Skeletal muscle satellite cell (primary cell): ENCODE results near the gene GARS1. TPM values are rescaled to one million over a fixed set of nuclear protein-coding genes. Genes with fewer than 3 reads are reported as not detected.

Source experiments
- H3K27me3 ChIP-seq: 2 replicates; pipeline ENCODE4 v1.7.0; 2013; ENCODE audit warnings: low read length; ENCODE audit not compliant: control insufficient read depth, insufficient read depth
- H3K36me3 ChIP-seq: 2 replicates; pipeline ENCODE4 v1.7.0; 2013; ENCODE audit warnings: mild to moderate bottlenecking, control low read depth, low read length; ENCODE audit not compliant: insufficient read depth
- H3K4me1 ChIP-seq: 2 replicates; pipeline ENCODE4 v1.7.0; 2013; ENCODE audit warnings: low read length; ENCODE audit not compliant: control insufficient read depth, insufficient read depth
- H3K4me2 ChIP-seq: 2 replicates; pipeline ENCODE4 v1.7.0; 2013; ENCODE audit warnings: mild to moderate bottlenecking, low read length
- H3K4me3 ChIP-seq: 2 replicates; pipeline ENCODE4 v1.7.0; 2013; ENCODE audit warnings: low read length
- H3K9ac ChIP-seq: 2 replicates; pipeline ENCODE4 v1.7.0; 2013; ENCODE audit warnings: mild to moderate bottlenecking, low read depth, low read length, moderate library complexity
- H3K9me3 ChIP-seq: replicated peaks from 2 replicates; pipeline ENCODE4 v1.7.0; 2013; ENCODE audit warnings: mild to moderate bottlenecking, control low read depth, low read length
- total RNA-seq: library from RNA; depleted of rRNA; stranded (reverse); fragments of >200 nt; gene quantifications from 2 replicates; pipeline ENCODE4 v1.2.3, GENCODE V29; 2012; rRNA removed

The GARS1 gene
- 291 and 325 TPM in 2 replicates for total RNA-seq

DNA sequence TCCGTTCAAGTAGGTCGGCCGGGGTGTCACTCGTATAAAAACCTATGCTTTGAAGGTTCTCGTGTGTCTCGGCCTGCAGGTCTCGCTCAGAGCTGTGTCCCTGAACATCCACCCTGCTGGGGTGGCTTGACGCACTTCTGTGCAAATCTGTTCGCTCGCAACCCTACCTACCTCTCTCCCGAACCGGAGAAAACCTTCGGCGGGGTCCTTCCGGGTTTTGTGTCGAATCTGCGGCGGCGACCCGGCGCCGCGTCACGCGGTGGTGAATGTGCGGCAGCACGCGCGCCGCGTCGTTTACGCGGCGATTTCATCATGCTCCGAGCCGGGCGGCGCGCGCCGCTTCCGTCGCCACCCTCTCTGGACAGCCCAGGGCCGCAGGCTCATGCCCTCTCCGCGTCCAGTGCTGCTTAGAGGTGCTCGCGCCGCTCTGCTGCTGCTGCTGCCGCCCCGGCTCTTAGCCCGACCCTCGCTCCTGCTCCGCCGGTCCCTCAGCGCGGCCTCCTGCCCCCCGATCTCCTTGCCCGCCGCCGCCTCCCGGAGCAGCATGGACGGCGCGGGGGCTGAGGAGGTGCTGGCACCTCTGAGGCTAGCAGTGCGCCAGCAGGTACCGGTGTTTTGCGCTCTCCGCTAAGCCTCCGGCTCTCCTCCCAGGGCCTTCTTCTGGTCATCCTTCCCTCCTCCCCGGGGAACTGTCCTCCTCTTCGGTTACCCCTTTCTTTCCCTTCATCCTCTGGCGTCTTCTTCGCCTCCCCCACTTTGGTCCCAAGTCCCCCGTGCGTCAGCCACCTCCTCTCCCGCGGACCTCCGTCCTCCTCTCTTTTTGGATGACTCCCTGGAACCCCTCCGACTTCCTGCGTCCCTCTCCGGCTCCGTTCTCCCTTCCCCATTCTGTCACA is at the start of gene GARS1:
Gene GARS1, plus strand, starts transcription at position 339 of the 896 bp plus-strand sequence. Its CDS starts 44 bp downstream, at position 383.
- Histone ChIP-seq H3K9ac (peak within 1 kb of the TSS; percentile 97), H3K9me3 (no peaks in the 10 kb centered on the region), H3K36me3 (peaks cover 15% of the 10 kb centered on the region), H3K4me1 (peaks cover 24% of the 10 kb centered on the region), H3K4me2 (peak within 1 kb of the TSS; percentile 88), H3K4me3 (peak within 1 kb of the TSS; percentile 97), H3K27me3 (no peaks in the 10 kb centered on the region)

GRCh38 chr7:30545791-30546555 is 48.7 kb upstream of the GARS1 start:
- no peaks in the 10 kb centered on the region for H3K36me3 ChIP-seq

DNA sequence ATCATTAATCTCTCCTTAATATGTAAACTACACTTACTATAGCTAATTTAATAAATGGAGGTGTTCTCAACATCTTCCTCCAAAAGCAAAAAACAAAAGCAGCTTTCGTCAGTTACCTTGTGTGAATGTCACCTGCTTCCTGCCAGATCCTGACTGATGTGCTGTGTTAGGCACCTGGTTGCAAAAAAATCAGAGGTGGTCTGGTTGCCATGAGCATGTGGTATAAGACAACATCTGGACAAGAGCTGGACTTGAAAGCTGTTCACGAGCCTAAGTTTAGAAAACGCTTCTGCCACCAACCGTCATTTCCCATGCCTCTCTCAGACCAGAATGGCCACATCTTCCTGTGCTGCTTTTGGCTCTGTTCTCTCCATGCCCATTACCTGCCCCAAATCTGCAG is 48.1 kb upstream of the GARS1 start:
- Histone ChIP-seq H3K4me1 (peaks cover 8% of the 10 kb centered on the region), H3K4me3 (no peak overlapping the region), H3K9me3 (no peaks in the 10 kb centered on the region), H3K4me2 (no peak overlapping the region), H3K9ac (no peak overlapping the region), H3K27me3 (no peaks in the 10 kb centered on the region), H3K36me3 (no peaks in the 10 kb centered on the region)

More at GRCh38 chr7:30545791-30546555, 48.7 kb upstream of the GARS1 start:
- Histone ChIP-seq H3K4me3 (no peak overlapping the region), H3K4me1 (peaks cover 3% of the 10 kb centered on the region), H3K27me3 (no peaks in the 10 kb centered on the region), H3K9me3 (no peaks in the 10 kb centered on the region), H3K4me2 (no peak overlapping the region), H3K9ac (no peak overlapping the region)

DNA sequence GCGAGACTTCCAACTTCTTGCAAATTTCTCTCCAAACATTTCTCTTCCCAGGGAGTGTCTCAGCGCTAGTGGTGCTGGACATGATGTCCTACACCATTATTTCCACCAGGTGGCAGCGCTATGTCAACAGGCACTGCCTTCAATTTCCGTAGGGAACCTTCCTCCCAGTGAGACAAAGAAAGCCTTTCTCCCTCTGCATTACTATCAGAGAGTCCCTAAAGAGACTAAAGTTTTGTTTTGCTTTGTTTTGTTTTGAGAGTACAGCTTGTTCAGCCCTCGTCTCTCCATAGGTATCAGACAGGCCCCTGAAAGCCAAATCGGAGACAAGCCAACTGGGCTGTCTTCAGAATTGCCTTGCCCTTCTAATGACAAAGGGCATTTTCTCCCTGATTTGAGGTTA is 45.8 kb upstream of the GARS1 start:
- Histone ChIP-seq H3K4me1 (peaks cover 8% of the 10 kb centered on the region), H3K4me2 (no peak overlapping the region), H3K36me3 (no peaks in the 10 kb centered on the region), H3K9ac (no peak overlapping the region), H3K27me3 (no peaks in the 10 kb centered on the region), H3K9me3 (no peaks in the 10 kb centered on the region), H3K4me3 (no peak overlapping the region)

- no peaks in the 10 kb centered on the region for H3K9me3 ChIP-seq
- H3K36me3 ChIP-seq = no peaks in the 10 kb centered on the region
- H3K4me2 ChIP-seq = no peak overlapping the region
- H3K4me1 ChIP-seq = peaks cover 8% of the 10 kb centered on the region
- no peak overlapping the region for H3K9ac ChIP-seq
- no peak overlapping the region for H3K4me3 ChIP-seq
- no peaks in the 10 kb centered on the region for H3K27me3 ChIP-seq
Measured at GRCh38 chr7:30549931-30550493, 44.7 kb upstream of the GARS1 start.

GRCh38 chr7:30552330-30552729 is 42.3 kb upstream of the GARS1 start:
- Histone ChIP-seq H3K27me3 (no peaks in the 10 kb centered on the region), H3K9ac (no peak overlapping the region), H3K4me1 (peaks cover 8% of the 10 kb centered on the region), H3K4me2 (no peak overlapping the region), H3K9me3 (no peaks in the 10 kb centered on the region), H3K4me3 (no peak overlapping the region), H3K36me3 (peaks cover 8% of the 10 kb centered on the region)

GRCh38 chr7:30553141-30553540 is 41.5 kb upstream of the GARS1 start:
- Histone ChIP-seq H3K9ac (no peak overlapping the region), H3K27me3 (no peaks in the 10 kb centered on the region), H3K4me1 (peaks cover 8% of the 10 kb centered on the region), H3K36me3 (peaks cover 8% of the 10 kb centered on the region), H3K4me3 (no peak overlapping the region), H3K9me3 (no peaks in the 10 kb centered on the region), H3K4me2 (no peak overlapping the region)

GRCh38 chr7:30553546-30553945 is 41.1 kb upstream of the GARS1 start:
- no peaks in the 10 kb centered on the region for H3K9me3 ChIP-seq
- peaks cover 8% of the 10 kb centered on the region for H3K36me3 ChIP-seq
- H3K4me3 ChIP-seq = no peak overlapping the region
- no peaks in the 10 kb centered on the region for H3K27me3 ChIP-seq
- no peak overlapping the region for H3K4me2 ChIP-seq
- peaks cover 8% of the 10 kb centered on the region for H3K4me1 ChIP-seq
- no peak overlapping the region for H3K9ac ChIP-seq

DNA sequence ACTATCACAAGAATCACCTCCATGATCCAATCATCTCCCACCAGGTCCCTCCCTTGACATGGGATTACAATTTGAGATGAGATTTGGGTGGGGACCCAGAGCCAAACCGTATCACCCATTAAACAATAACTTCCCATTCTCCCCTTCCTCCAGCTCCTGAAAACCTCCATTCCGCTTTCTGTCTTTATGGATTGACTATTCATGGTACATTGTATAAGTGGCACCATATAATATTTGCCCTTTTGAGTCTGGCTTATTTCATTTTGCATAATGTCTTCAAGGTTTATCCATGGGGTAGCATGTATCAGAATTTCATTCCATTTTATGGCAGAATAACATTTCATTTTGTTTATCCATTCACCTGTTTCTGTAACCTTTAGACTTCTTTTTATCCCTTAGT is 39.2 kb upstream of the GARS1 start:
- Histone ChIP-seq H3K9ac (no peak overlapping the region), H3K36me3 (peaks cover 9% of the 10 kb centered on the region), H3K4me3 (no peak overlapping the region), H3K27me3 (no peaks in the 10 kb centered on the region), H3K4me2 (no peak overlapping the region), H3K9me3 (no peaks in the 10 kb centered on the region), H3K4me1 (peaks cover 8% of the 10 kb centered on the region)

DNA sequence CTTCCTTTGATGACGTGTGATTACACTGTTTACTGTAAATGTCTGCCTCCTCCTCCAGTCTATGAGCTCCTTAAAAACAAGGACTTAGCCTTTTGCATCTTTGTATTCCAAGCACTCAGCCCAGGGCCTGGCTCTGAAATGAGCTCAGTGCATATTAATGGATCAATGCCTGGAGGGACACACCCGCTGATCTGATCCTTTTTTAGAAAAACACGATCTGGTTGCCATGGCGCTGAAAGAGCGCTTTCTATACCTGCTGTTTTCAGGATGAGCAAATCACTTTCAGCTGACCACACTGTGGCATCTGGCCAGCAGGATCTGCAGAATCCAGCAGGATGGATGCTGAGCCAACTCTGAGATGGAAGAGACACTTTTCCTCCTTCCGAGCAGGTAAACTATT is 37.8 kb upstream of the GARS1 start:
- Histone ChIP-seq H3K36me3 (peaks cover 17% of the 10 kb centered on the region), H3K4me1 (no peaks in the 10 kb centered on the region), H3K9ac (no peak overlapping the region), H3K9me3 (no peaks in the 10 kb centered on the region), H3K4me2 (no peak overlapping the region), H3K27me3 (no peaks in the 10 kb centered on the region), H3K4me3 (no peak overlapping the region)

DNA sequence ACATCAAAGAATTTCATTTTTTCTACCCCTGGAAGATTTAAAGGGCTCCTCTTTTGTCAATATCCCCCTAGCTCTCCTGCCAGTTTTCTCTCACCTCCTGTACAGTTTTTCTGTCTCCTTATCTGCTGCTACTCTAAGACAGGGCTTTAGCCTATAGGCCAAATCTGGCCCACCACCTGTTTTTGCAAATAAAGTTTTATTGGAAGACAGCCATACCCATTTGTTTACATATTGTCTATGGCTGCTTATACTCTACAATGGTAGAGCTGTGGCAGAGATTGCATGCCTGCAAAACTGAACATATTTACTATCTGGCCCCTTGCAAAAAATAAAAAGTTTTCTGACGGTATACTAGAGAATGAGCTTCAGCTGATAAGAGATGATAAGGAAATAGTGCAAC is 37.4 kb upstream of the GARS1 start:
- Histone ChIP-seq H3K4me2 (no peak overlapping the region), H3K36me3 (peaks cover 21% of the 10 kb centered on the region), H3K9me3 (no peaks in the 10 kb centered on the region), H3K27me3 (no peaks in the 10 kb centered on the region), H3K4me1 (no peaks in the 10 kb centered on the region), H3K9ac (no peak overlapping the region), H3K4me3 (no peak overlapping the region)
